Spleen (tissue), 11 donors: Measurements from ENCODE around the gene TAF3. TPM values are rescaled to one million over a fixed set of nuclear protein-coding genes. Genes with fewer than 3 reads are reported as not detected.

Experiments used
- DNase-seq: peaks from one replicate; pipeline ENCODE4 v3.0.0-alpha.2; 2020
- H3K27ac ChIP-seq, 8 donors: fragments of 200-600 bp; sonication (generic) in 7 of 8; 1 replicate in 4 of 8; 2 replicates in 4 of 8; pipeline versions ENCODE4 v1.5.0 to v1.8.0; 2016 to 2021; ENCODE audit warnings: inconsistent platforms in 4 of 8, mild to moderate bottlenecking in 4 of 8, moderate library complexity in 1 of 8
- H3K27me3 ChIP-seq, 7 donors: fragments of 200-600 bp; sonication (generic) in 6 of 7; replicated peaks in 1 of 7; 1 replicate in 4 of 7; 2 replicates in 3 of 7; pipeline versions ENCODE4 v1.5.0 to v1.8.0; 2016 to 2021; ENCODE audit warnings: inconsistent platforms in 3 of 7, mild to moderate bottlenecking in 1 of 7
- H3K36me3 ChIP-seq, 6 donors: fragments of 200-600 bp; sonication (generic) in 5 of 6; 1 replicate in 4 of 6; 2 replicates in 2 of 6; pipeline versions ENCODE4 v1.5.0 to v1.8.0; 2016 to 2021; ENCODE audit warnings: inconsistent platforms in 2 of 6
- H3K4me1 ChIP-seq, 6 donors: fragments of 200-600 bp; sonication (generic) in 5 of 6; 1 replicate in 3 of 6; 2 replicates in 3 of 6; pipeline versions ENCODE4 v1.5.0 to v1.8.0; 2016 to 2021; ENCODE audit warnings: inconsistent platforms in 3 of 6
- H3K4me3 ChIP-seq, 8 donors: fragments of 200-600 bp; sonication (generic) in 7 of 8; 1 replicate in 4 of 8; 2 replicates in 4 of 8; pipeline versions ENCODE4 v1.5.0 to v1.8.0; 2016 to 2021; ENCODE audit warnings: inconsistent platforms in 4 of 8, mild to moderate bottlenecking in 4 of 8, moderate library complexity in 2 of 8
- H3K9me3 ChIP-seq, 8 donors: fragments of 200-600 bp; sonication (generic) in 7 of 8; 1 replicate in 4 of 8; 2 replicates in 4 of 8; pipeline versions ENCODE4 v1.5.0 to v1.8.0; 2016 to 2021; ENCODE audit warnings: inconsistent platforms in 4 of 8
- CTCF ChIP-seq, 11 experiments: fragments of 200-600 bp in 7 of 11; fragments of 450-650 bp in 4 of 11; sonication (generic) in 4 of 11; IDR thresholded peaks in 8 of 11; conservative IDR thresholded peaks in 3 of 11; 1 replicate in 7 of 11; 2 replicates in 4 of 11; pipeline versions ENCODE4 v1.4.0 to v1.8.0; 2016 to 2021; ENCODE audit warnings: antibody characterized with exemption in 11 of 11, inconsistent platforms in 4 of 11, mild to moderate bottlenecking in 1 of 11
- POLR2A ChIP-seq, 3 donors: fragments of 450-650 bp; IDR thresholded peaks; one replicate each; pipeline ENCODE4 v1.5.1; 2017; ENCODE audit warnings: antibody characterized with exemption in 3 of 3, mild to moderate bottlenecking in 1 of 3
- POLR2AphosphoS5 ChIP-seq, 3 donors: sonication (generic); formaldehyde crosslinking; IDR thresholded peaks; one replicate each; pipeline ENCODE4 v1.5.1; 2017; ENCODE audit warnings: antibody characterized with exemption in 3 of 3
- WGBS, 5 donors: extraction: QIAGEN DNeasy Blood & Tissue Kit in 3 of 5; methylation state at CpG; one replicate each; pipeline versions ENCODE4 v1.1.5 to v1.1.7; 2013 to 2018; 5-methylcytosine and 5-hydroxymethylcytosine counted together
- intact Hi-C: fragments of 100-400 bp; cut with DNase I; formaldehyde crosslinking; loops from one replicate; pipeline ENCODE4 v1.15.0; 2023; ENCODE audit warnings: low total_unique reads
- polyA plus RNA-seq, 3 donors: library from polyadenylated mRNA; stranded (reverse); fragments of 200-250 nt; gene quantifications; one replicate each; pipeline ENCODE4 v1.2.1, GENCODE V29; 2013
- total RNA-seq, 7 donors: library from RNA; depleted of rRNA in 3 of 7; stranded (reverse); fragments of >200 nt in 3 of 7; fragmentation: NEBNext Ultra II Directional in 4 of 7; extraction: Animal tissue kit (Norgen Biotek cat#: 25700) in 4 of 7; gene quantifications; one replicate each; pipeline versions ENCODE4 v1.1.0 to v1.2.1, GENCODE V29; 2016 to 2021
- donor health status: healthy with polysubstance abuse.
- donor health status: DM: no; HTN: no; CAD: no; lungs with moderate emphysema.
- donor health status: DM: no; HTN: no; CAD: no.
- donor health status: Bipolar disorder and iron deficiency.
- donor health status: healthy.
- donor health status: DM: no; HTN: no; CAD: no.
- donor health status: DM: yes; HTN: yes; CAD: no.

The TAF3 gene
- total and polyA plus RNA-seq, 10 donors = 2.7 to 13.0 (median 9.8) TPM

- H3K36me3 ChIP-seq = peaks cover 0 to 35% (median 0%) of the 10 kb centered on the region in 6 donors
- H3K4me1 ChIP-seq = peaks cover 0 to 22% (median 0%) of the 10 kb centered on the region in 6 donors
- intact Hi-C loops = no loop called here
- no peak for DNase-seq
- H3K27ac ChIP-seq = no peak overlapping the region
- H3K9me3 ChIP-seq = no peaks in the 10 kb centered on the region
- H3K27me3 ChIP-seq = no peaks in the 10 kb centered on the region
- TF ChIP-seq POLR2AphosphoS5 (IDR thresholded peaks at IDR 0.05) = no peak
- no peak for TF ChIP-seq CTCF (IDR thresholded peaks at IDR 0.05 in 8 of 11, conservative IDR thresholded peaks at IDR 0.05 in 3 of 11)
- TF ChIP-seq POLR2A (IDR thresholded peaks at IDR 0.05) = no peak
- H3K4me3 ChIP-seq = no peak overlapping the region
Observed at GRCh38 chr10:7833210-7833609, 14.9 kb downstream of the TAF3 start.

- DNase-seq = no peak
- no peaks in the 10 kb centered on the region for H3K27me3 ChIP-seq
- no peak overlapping the region for H3K4me3 ChIP-seq
- intact Hi-C loops = no loop called here
- 92 to 99% (median 96%) methylated on average over 3 of the region's 3 CpGs for WGBS, 5 donors
- no peak overlapping the region for H3K27ac ChIP-seq
- H3K4me1 ChIP-seq = peaks cover 0 to 22% (median 0%) of the 10 kb centered on the region in 6 donors
- peaks cover 0 to 37% (median 0%) of the 10 kb centered on the region in 6 donors for H3K36me3 ChIP-seq
- H3K9me3 ChIP-seq = no peaks in the 10 kb centered on the region
- TF ChIP-seq CTCF (IDR thresholded peaks at IDR 0.05 in 8 of 11, conservative IDR thresholded peaks at IDR 0.05 in 3 of 11) (no peak), POLR2A (IDR thresholded peaks at IDR 0.05) (no peak), POLR2AphosphoS5 (IDR thresholded peaks at IDR 0.05) (no peak)
Observed at GRCh38 chr10:7834262-7834661, 16.0 kb downstream of the TAF3 start.

GRCh38 chr10:7836571-7836970, 18.3 kb downstream of the TAF3 start:
- no peaks in the 10 kb centered on the region for H3K9me3 ChIP-seq
- no peaks in the 10 kb centered on the region for H3K27me3 ChIP-seq
- H3K27ac ChIP-seq = no peak overlapping the region
- intact Hi-C loops = no loop called here
- H3K4me1 ChIP-seq = peaks cover 0 to 16% (median 0%) of the 10 kb centered on the region in 6 donors
- H3K4me3 ChIP-seq = no peak overlapping the region
- 83 to 90% (median 88%) methylated on average over 2 of the region's 2 CpGs for WGBS, 5 donors
- peaks cover 0 to 51% (median 6%) of the 10 kb centered on the region in 6 donors for H3K36me3 ChIP-seq
- DNase-seq = no peak
- TF ChIP-seq POLR2AphosphoS5 (IDR thresholded peaks at IDR 0.05) (no peak), POLR2A (IDR thresholded peaks at IDR 0.05) (no peak), CTCF (IDR thresholded peaks at IDR 0.05 in 8 of 11, conservative IDR thresholded peaks at IDR 0.05 in 3 of 11) (no peak)

GRCh38 chr10:7846591-7846990, 28.3 kb downstream of the TAF3 start:
- Histone ChIP-seq H3K27ac (no peak overlapping the region), H3K27me3 (no peaks in the 10 kb centered on the region), H3K36me3 (peaks cover 0 to 10% (median 0%) of the 10 kb centered on the region in 6 donors), H3K4me3 (no peak overlapping the region), H3K9me3 (no peaks in the 10 kb centered on the region), H3K4me1 (peaks cover 0 to 5% (median 1%) of the 10 kb centered on the region in 6 donors)
- TF ChIP-seq CTCF (IDR thresholded peaks at IDR 0.05 in 8 of 11, conservative IDR thresholded peaks at IDR 0.05 in 3 of 11) = no peak
- TF ChIP-seq POLR2AphosphoS5 (IDR thresholded peaks at IDR 0.05) = no peak
- no peak for TF ChIP-seq POLR2A (IDR thresholded peaks at IDR 0.05)
- intact Hi-C loops = no loop called here
- 86 to 95% (median 90%) methylated on average over 1 of the region's 1 CpG for WGBS, 5 donors
- DNase-seq = no peak
